CD4-positive, alpha-beta T cell treated with Interleukin-6 at 100 ng/mL for 8 hours (primary cell): ENCODE data around the gene METTL4.

Experiments used
- DNase-seq: peaks from one replicate; pipeline ENCODE4 v3.0.0-alpha.2; 2020; ENCODE audit warnings: mixed read lengths, low spot score

Gene METTL4

GRCh38 chr18:2571200-2572170 is at the start of gene METTL4, which contains the start of gene NDC80:
Gene METTL4, minus strand, starts transcription at chr18:2571505. Its CDS starts 4,289 bp downstream, at chr18:2567216.
Gene NDC80, plus strand, starts transcription at chr18:2571557. Its CDS starts 1,429 bp downstream, at chr18:2572986.
- peak; percentile 74 for DNase-seq

GRCh38 chr18:2618009-2618408 is 46.7 kb upstream of the METTL4 start:
- DNase-seq, result no peak

GRCh38 chr18:2617401-2617998 is 46.2 kb upstream of the METTL4 start:
- DNase-seq, result no peak

DNA sequence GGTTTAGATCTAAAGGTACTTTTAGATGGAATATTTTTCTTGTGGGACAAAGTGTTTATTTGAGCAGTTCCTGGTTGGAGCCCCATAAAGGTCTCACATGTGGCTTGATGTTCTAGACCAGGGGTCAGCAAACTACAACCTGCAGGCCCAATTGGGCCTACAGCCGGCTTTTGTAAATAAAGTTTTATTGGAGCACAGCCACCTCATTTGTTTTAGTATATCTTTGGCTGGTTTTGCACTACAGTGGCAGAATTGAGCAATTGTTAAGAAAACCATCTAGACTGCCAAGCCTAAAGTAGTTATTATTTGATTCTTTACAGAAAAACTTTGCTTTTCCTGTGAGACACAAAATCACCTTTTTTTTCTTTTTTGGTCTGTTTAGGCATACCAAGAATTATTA is 41.7 kb upstream of the METTL4 start:
- no peak for DNase-seq

DNA sequence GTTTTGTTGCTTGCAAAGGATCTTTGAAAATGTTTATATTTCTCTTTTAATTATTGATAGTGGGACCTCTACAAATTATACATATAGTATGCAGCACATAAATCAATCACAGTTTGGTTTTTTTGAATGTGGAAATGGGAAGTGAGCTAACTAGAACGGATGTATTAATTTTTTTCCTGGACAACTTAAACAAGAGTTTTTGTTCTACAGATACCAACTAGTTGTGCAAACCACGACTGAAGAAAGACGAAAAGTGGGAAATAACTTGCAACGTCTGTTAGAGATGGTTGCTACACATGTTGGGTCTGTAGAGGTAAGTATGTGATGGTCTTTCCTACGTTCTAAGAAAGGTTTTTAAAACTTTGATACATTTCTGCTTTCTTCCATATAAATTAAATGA is 39.2 kb upstream of the METTL4 start:
- no peak for DNase-seq

GRCh38 chr18:2609604-2610003 is 38.3 kb upstream of the METTL4 start:
- no peak for DNase-seq

DNA sequence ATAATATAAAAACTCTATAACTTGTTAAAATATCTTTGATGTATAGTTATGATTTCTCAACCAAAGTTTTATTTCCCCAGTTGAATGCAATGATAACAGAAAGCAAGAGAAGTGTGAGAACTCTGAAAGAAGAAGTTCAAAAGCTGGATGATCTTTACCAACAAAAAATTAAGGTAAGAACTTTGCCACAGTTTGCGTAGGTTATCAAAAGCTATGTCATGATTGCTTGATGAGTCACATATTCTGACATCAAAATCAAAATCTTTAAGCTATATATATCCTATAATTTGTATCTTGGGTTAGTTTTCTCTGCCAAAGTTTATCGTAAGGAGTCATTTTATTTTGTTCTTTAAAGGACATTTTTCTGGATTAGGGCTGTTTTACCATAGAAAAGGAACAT is 35.0 kb upstream of the METTL4 start:
- no peak for DNase-seq

- no peak for DNase-seq
These were observed 31.5 kb upstream of the METTL4 start for GRCh38 chr18:2602844-2603243.

- peak; percentile 31 for DNase-seq
These were observed 26.3 kb upstream of the METTL4 start for GRCh38 chr18:2597639-2598038.

GRCh38 chr18:2590303-2590702 is 19.0 kb upstream of the METTL4 start:
- no peak for DNase-seq

- DNase-seq, result peak; percentile 26
These were observed 18.2 kb upstream of the METTL4 start for GRCh38 chr18:2589345-2590068.

- DNase-seq, result no peak
These were observed 17.5 kb upstream of the METTL4 start for GRCh38 chr18:2588666-2589344.

DNA sequence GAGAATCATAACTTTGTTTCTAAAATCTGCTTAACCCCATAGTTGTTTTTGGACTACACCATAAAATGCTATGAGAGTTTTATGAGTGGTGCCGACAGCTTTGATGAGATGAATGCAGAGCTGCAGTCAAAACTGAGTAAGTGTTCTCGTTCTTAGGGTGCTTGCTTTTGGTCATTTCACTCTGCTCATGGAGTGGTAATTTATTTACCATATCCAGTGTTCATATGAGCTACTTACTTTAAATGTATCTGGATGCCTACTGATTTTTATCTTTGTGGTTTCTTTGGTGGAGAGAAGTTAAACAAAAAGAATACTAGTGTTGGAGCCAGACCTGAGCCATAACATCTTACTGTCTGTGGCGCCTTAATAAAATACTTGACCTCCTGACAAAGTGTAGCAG is 16.5 kb upstream of the METTL4 start:
- DNase-seq, result no peak

DNA sequence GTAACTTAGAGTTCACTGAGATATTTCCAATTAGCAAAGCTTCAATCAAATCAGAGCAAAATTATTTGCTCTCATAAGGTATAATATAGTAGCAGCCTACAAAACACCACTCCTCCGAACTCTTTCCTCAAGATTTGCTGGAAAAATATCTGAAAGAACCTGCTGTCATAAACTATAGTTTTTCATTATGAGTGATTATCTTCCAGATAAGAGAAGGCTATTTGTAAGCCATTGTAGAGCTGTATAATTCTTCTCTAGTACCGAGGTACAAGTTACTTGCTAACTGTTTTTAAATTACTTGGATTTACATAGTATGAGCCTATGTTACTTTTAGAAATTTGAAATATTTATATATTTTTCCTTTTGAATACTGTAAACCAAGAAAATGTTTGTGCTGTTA is 2.1 kb upstream of the METTL4 start:
- no peak for DNase-seq

GRCh38 chr18:2572892-2573291 is 1.6 kb upstream of the METTL4 start:
- no peak for DNase-seq

GRCh38 chr18:2572171-2572569 is 865 bp upstream of the METTL4 start:
- no peak for DNase-seq

DNA sequence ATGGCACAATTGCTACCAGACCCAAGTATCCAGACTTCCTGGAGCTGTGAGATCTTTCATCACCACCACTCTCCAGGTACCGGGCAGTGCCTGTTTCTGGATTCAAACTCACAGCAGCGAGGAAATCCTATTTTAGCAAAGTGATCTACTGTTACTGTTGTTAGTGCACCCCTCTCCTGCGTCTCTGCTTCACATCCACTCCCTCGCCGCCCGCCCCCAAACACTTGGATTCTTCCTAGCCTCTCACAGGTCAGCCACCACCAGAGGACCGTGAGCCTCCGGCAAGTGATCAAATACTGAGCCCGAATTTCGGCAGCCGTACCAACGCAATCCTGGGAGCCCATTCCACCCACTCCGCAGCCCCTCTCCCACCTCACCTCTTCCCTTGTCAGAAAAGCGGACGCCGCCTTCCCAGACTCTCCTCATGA is 519 bp downstream of the METTL4 start:
- peak; percentile 52 for DNase-seq

DNA sequence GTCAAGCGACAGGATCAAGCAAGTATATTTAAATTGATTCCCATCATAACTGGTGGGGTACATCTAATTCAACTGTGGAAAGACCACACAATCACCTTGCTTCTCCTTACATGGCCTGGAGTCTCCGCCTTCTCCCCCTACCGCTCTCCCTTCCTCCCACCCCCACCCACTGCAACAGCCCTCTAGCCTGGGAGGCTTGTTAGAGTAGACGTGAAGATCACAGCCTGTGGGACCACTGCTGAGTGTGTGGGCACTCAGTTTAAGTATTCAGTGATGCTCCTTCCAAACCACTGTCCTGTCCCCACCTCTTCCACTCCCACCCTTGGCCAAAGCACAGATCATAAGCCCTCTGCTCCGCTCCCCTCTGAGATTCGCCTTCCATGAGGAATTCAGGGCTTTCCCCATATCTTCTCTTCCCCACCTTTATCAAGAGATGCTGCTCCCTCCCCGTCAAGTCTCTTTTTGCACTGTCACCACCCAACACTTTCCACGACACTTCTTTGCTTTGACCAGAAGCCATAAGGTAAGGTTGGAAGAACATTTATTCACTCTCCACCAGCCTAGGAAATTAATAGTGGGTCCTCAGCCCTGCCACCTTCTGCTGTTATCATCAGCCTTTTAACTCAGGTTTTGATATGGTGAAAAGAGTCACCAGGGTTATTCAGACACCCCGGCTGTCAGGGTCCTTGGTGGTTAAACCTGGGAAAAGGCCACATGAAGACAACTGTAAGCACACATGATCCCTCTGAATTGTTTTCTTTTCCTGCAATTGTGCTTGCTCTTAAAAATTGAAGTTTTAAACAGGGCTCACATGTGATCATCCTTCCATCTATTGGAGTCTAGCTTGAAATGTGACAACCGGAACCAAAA is 1.7 kb downstream of the METTL4 start:
- no peak for DNase-seq

- DNase-seq, result no peak
These were observed 2.7 kb downstream of the METTL4 start for GRCh38 chr18:2568605-2569004.

DNA sequence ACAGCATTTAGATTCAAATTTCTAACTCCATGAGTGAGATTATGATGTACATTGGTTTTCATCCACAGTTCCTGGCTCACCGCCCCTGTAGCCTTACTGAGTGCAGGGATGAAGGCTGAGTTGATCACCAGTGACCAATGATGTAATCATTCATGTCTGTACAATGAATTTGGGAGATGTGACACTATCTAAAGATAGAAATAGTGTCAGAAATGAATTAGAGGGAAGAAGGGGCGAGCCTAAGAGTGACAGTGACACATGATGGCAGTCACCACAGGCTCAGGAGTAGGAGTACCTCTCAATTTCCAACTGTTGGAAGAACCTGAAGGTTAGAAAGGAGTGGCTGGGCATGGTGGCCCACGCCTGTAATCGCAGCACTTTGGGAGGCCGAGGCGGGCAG is 3.2 kb downstream of the METTL4 start:
- DNase-seq, result no peak

- DNase-seq, result no peak
These were observed 6.9 kb downstream of the METTL4 start for GRCh38 chr18:2564373-2564772.
